ENCODE data around the gene TLCD4.

GRCh38 chr1:95116580-95117206, 462 bp upstream of the TLCD4 start:
- TF ChIP-seq, protein P1, sequence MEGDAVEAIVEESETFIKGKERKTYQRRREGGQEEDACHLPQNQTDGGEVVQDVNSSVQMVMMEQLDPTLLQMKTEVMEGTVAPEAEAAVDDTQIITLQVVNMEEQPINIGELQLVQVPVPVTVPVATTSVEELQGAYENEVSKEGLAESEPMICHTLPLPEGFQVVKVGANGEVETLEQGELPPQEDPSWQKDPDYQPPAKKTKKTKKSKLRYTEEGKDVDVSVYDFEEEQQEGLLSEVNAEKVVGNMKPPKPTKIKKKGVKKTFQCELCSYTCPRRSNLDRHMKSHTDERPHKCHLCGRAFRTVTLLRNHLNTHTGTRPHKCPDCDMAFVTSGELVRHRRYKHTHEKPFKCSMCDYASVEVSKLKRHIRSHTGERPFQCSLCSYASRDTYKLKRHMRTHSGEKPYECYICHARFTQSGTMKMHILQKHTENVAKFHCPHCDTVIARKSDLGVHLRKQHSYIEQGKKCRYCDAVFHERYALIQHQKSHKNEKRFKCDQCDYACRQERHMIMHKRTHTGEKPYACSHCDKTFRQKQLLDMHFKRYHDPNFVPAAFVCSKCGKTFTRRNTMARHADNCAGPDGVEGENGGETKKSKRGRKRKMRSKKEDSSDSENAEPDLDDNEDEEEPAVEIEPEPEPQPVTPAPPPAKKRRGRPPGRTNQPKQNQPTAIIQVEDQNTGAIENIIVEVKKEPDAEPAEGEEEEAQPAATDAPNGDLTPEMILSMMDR (IDR thresholded peaks at IDR 0.05; ENCODE audit: low read depth, low read length) = peak; percentile 62
- TF ChIP-seq EZH2phosphoT487 (IDR thresholded peaks at IDR 0.05; ENCODE audit: low read depth) = no peak
